Right kidney (tissue), 1 donor: ENCODE measurements around the gene AQP6.

Experiments used
- DNase-seq: peaks from one replicate; pipeline ENCODE4 v3.0.0-alpha.2; 2016

AQP6 gene

DNA sequence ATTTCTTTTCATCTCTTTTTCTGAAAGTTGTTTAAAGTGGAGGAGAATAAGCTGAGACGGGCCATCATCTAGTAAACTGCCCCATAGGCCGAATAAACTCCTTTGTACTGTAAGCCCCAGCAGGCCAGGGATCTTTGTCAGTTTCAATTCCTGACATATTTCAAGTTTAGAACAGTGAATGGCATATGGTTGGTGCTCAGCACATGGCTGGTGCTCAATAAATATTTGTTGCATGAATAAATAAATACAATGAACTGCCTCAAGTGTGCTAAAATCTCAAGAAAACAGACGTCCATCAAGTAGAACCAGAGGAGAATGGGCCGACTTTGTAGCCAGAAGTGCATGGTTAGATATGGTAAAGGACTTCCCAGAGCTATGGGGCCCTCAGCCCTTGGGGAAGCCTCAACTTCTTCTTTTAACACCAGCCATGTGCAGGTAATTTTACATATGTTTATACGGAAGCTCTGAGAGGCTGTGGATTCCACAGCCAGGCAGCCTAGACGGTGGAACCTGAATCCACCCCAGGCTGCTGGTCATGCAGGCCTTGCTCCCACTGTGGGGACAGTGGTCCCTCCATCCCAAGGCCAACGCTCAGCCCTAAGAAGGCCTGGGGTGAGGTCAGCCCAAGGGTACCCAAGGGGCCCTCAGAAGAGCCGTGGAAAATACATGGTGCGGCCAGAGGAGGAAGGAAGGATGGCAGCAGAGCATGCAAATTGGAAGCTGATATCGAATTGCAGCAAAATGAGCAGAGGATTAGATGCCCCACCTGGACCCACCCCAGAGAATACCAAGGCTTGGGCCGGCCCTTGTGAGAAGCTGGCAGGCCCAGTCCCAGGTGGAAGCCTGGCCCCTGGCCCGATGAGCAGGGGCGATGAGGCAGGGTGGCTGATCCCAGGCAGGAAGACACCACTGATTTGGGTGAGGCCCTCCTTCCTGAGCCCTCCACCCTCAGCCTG, 30.9 kb upstream of the AQP6 start:
- DNase-seq, result no peak

DNA sequence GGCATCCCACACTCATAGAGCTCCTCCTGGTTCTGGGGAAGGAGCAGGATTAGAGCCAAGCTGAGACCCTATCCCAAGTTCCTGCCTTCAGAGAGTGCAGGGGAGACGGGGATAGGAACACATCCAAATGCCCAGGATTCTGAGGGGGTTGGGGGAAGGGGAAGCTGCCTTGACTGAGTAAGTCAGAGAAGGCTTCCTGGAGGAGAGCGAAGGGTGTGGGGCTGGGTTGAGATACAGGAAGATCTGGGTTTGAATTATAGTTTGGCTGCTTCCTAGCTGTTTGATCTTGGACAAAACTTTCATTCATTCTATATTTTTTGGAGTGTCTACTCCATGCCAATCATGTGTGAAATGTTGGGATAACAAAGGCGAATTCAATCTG, 30.2 kb upstream of the AQP6 start:
- DNase-seq, result no peak

DNA sequence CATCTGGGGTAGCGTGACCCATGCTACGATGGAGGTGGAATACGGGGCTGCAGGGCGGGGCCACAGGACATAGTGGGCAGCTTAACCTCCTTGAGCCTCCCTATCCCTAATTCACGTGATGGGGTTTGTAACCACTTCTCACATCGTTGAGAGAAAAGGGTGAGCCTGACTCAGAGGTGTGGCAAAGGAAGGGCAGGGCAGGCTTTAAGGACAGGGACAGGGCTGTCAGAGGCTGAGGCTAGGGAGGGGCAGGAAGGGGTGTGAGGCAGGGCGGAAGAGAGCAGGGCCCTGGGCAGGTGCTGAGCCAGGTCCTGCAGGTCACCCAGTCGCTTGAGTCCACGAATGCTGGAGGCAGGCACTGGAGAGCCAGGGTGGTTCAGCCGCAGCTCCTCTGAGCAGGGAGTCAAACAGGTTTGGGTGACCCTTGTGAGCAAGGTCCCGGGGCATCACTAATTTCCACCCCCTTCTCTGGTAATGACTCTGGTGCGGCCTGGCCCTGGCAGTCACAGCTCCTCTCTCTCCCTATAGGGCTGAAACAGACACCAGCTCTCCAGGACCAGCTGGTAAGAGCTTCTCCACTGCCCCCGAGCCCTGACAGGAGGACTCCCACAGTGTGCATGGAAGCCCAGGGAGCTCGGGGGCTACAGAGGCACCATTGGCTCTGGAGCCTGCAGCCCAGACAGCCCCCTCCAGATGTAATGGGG, 29.7 kb upstream of the AQP6 start:
- no peak for DNase-seq

DNA sequence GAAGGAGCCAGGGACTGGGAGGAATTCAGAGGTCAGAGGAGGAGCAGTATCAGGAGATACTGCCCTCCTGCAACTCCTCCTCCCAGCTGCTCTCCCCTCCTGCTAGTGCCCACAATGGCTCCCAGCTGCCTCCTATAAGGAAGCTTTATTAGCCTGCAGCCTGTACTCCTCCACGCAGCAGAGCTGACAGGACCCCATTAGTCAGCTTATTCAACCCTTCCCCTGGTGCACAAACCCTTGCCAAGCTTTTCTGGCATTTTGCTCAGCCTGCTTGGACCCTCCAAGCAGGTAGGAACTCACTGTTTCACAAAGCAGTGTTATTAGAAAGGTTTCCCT, 29.2 kb upstream of the AQP6 start:
- no peak for DNase-seq

DNA sequence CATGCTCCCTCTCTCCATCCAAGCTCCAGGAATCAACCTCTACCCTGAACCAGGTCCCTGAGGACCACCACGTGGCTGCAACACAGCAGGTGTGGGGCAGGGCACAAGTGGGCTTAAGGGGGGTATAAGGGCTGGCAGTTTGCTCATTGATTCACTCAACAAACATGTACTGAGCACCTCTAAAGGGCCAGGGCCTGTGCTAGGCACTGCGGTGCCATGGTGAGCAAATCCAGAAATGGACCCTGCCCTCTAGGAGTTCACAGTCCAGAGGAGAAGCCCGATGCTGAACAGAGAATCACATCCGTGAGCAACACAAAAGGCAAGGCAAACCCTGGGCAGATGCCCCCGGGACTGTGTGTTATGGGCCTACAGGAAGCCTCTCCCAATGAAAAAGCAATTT, 28.7 kb upstream of the AQP6 start:
- DNase-seq, result no peak

DNA sequence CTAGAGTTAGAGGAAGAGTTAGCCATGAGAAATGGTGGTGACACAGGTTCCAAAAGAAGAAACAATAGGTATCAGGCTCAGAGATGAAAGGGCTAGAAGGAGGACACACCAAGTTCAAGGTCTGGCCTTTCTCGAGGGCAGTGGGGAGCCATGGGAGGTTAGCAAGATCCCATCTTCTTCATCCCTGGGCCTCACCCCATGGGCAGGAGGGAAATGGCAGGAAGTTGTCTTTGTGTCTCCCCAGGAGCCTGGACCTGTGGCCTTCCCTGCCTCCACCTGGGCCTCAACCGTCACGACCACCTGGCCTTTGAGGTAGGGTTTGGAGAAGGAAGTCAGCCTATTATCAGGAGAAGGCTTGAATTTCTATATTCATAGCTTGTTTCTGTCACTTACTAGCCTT, 28.0 kb upstream of the AQP6 start:
- DNase-seq, result no peak

DNA sequence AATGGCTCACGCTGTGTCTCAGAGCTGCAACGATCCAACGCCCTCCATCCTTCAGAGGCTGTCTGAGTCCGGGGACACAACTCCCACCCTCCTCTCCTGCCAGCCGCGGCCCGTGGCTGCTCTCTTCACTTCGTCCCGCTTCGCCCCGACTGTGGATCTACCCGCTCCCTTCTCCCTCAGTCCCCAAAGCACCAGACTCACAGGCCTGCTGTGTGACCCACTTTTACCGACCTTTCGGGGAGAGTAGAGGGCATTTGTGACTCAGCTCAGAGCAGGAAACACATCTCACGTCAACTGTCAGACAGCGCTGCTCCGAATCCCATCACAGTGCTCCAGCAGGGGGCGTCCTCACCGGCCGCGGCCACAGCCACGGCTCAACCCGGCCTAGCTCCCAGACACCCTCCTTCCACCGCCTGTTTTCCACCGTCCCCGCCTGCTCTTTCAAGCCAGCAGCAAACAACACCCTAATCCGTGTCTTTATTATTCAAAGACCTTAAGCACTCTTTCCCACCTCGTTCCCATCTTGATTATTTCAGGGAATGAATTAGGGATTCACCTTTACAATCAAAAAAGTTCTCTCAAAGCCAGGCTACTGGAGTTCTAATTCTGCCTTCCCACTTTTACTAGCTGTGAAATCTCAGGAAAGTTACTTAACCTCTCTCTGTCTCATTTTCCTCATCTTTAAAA, 27.2 kb upstream of the AQP6 start:
- DNase-seq, result peak; percentile 85

DNA sequence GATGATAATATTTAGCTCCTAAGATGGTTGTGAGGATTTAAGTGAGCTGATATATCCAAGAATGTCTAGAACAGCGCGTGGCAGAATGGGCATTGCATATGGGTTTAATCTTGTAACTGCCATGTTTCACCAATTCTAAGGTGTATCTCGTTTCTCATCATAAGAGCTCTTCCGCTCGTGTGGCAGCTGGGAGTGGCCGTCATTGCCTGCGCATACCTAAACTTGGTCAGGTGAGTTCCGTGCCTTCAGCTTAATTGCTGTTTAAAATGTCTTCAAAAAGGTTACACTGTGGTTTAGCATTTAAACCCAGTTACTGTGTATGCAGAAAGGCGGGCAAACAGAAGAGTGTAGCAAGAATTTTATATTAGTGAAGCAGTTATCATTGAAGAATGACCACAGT, 26.7 kb upstream of the AQP6 start:
- DNase-seq, result no peak

DNA sequence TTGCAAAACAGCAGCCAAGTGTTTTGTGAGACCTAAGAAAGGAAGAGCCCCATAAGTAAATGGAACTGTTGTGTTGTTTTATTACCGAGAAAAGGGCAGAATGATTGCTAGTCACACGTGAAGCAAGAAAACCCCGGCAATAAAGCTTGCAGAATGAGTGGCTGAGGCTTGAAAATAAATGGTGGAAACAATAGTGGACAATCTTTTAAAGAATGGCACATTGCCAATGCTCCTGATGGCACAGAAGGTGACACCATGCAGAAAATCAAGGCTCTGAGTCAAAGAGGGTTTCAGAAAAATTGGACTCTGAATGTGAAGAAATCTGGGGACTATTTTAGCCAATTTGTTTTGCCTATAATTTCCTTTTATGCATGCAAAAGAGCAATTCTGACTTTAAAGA, 26.2 kb upstream of the AQP6 start:
- DNase-seq, result no peak

DNA sequence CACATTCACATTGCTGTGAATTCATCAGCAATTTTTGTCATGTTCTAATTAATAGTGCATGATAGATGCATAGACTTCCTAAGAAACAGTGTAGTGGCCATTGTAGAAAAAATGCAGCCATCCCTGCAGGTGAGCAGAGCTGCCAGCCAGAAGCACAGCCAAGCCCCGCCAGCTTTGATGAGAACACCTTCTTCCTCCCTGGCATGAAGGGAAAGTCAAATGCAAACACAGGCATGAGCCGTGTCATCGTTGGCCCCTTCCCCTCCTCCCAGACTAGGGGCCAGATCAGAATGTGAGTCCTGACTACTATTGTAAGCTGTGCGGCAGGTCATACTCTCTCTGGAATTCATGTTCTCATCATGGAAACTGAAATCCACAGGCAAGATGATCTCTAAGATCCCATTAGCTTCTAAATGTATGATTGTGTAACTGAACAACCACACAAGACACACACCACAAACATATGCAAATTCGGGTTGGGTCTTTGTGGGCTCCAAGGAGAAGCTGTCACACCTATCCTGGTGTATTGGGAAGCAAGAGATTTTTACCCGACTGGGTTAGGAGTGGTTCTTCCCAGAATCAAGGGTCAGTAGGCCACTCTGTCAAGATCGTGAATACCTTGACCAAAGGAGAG, 25.0 kb upstream of the AQP6 start:
- DNase-seq, result no peak

DNA sequence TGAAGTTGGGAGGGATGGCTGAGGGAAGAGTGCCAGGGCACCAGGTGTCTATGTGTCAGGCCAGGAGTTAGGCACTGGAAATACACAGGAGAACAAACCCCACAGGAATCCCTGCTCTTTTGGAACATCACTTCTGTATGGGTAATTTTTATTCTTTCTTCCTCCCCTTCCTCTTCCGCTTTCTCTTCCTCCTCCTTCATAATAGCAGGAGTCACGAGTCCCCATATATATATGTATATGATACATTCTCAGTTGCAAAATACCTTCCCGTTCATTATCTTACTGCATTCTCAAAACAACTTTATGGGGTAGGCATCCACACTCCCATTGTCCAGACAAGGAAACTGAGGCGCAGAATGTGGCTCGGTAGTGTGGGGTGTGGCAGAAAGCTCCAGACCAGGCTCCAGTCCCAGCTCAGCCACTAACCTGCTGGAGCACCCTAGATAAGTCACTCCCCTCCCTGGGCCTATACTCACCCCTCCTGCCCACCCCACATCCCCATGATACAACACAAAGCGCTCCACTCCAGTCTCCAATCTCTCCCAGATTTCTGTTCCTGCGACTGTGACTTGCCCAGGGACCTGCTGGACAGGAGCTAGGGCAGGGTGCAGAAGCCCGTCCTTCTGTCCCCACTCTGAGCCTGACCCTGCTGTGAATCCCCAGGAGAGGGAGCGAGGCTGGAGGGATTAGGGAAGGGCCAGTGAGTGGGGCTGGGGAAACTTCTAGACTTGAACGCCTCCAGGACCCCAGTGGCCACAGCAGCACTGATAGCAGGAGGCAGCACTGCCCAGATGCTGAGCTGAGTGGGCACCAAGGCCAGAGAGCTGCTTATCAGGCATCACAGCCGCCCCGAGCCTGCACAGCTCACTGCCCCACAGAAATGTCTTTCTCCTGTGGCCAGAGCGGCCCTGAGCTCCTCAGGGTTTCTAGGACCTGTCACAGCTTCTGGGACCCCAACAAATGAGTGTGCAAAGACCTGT, 23.6 kb upstream of the AQP6 start:
- DNase-seq, result no peak

DNA sequence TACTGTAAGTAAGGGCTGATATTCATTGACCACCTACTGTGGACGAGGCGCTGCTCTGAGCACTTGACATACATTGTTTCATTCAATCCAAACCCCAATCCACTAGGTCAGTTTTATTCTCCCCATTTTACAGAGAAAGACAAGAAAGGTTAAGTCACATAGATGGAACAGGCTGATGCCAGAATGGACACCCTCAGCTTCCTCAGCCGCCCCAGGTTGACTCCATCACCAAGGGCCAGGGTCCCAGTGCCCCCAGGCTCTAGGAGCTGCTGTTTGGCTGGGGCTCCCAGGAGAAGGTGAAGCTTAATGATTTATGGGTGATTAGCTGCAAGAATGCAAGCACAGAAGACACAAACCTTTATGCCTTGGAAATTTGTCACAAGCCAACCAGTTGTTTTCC, 22.9 kb upstream of the AQP6 start:
- no peak for DNase-seq

DNA sequence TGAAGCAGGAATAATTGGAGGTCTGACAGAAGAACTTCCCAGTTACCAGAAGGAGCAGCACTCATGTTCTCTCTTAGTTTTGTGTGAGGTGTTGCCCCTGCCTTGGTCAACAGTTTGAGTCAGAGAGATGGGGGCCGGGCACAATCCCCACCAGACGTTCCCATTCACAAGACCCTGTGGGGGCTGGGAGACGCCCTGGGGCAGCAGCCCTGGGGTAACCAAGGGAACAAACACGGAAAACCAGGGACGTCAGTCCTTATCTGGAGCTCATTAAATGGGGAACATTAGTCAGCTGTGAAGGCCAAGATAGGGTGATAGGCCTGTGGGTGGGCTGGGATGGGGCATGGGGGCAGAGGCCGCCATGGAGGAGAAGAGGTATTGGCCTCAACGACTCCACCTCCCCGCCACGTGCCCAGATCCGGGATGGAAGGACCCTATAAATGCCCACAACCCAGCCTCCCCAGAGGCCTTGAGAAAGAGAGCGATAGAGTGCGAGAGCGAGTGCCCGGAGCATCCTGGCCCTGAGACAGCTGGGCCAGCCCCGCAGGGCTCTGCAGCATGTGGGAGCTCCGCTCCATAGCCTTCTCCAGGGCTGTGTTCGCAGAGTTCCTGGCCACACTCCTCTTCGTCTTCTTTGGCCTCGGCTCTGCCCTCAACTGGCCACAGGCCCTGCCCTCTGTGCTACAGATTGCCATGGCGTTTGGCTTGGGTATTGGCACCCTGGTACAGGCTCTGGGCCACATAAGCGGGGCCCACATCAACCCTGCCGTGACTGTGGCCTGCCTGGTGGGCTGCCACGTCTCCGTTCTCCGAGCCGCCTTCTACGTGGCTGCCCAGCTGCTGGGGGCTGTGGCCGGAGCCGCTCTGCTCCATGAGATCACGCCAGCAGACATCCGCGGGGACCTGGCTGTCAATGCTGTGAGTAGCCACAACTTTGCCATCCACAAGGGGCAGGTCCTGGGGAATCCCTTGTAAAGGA, 22.2 kb upstream of the AQP6 start, which contains the start of gene AQP2:
TSS of gene AQP2 (plus strand) at position 465 of the 979 bp plus-strand sequence. CDS start at position 559, 94 bp downstream.
- DNase-seq, result no peak

DNA sequence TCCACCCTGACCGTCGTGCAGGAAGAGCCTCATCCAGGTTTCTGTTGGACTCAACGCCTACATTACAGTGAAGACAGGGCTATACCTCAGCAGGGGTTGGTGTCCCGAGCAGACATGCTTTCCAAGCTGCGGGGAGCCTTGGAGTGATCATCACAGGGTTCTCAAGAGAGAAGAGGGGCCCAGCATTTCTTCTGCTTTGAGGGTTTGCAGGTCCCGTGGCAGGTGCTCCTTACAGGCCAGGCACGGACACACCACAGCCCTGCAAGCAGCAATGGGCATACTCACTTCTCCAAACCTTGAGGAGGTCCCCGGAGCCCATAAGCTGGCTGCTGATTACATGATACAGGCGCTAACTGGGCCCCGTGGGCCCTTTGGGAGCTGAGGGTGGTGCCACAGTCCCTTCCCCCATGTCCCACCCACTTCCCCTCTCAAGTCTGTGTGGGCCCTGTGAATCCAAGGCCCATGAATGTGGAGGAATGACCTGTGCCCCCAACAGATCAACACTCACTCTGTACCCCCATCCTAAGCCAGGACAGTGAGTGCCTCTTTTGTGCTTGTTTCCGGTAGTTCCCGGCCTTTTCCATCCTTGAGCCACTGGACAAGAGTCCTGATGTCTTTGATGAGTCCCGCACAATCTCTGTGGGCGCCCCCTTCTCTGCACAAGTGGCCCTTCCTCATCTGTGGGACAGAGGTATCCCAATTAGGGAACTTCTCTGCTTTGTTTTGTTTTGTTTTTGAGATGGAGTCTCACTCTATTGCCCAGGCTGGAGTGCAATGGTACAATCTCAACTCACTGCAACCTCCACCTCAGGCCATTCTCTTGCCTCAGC, 21.1 kb upstream of the AQP6 start:
- no peak for DNase-seq

DNA sequence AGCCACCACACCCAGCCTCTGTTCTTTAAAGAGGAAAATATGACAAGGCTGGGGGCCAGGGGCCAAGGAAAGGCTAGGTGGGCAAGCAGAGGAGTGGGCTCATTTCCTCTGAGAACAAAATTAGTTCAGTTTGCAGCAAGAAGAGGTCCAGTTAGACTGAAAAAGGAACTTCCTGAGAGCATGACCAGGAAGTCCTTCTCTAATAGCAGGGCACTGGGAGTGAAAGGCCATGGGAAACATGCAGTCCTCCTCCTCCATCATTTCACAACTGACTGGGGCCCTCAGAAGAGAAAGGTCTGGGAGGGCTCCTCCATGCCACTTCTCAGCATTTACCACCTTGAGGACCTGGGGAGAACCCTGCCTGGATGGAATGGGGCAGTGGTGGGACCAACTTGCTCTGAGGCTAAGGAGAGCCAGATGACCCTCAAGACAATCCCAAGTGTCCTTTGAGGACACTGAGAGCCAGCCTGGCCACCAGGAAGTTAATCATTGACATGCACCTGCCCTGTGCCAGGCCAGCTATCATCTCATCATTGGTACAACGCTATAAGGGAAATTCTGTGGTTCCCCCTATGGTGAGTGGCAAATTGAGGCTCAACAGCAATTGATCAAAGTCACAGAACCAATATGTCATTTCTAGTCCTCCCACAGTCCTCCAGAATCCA, 20.2 kb upstream of the AQP6 start:
- no peak for DNase-seq

DNA sequence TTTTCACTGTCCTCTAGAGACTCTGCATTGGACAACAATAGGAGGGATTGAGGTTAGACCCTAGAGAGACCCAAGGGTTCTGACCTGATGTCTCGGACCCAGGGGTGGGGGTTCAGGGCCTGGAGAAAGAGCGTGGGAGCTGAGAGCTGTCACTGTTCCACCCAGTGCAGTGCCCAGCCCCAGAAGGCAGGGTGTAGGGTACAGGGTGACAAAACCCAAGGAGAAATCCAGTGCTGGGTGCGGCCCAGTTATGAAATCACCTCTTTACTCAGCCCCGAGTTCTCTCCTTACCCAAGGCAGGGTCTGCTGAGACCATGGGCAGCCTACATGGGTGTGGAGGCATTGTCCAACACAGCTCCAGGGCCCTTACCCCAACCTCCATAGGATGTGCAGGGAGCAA, 19.6 kb upstream of the AQP6 start:
- DNase-seq, result no peak

DNA sequence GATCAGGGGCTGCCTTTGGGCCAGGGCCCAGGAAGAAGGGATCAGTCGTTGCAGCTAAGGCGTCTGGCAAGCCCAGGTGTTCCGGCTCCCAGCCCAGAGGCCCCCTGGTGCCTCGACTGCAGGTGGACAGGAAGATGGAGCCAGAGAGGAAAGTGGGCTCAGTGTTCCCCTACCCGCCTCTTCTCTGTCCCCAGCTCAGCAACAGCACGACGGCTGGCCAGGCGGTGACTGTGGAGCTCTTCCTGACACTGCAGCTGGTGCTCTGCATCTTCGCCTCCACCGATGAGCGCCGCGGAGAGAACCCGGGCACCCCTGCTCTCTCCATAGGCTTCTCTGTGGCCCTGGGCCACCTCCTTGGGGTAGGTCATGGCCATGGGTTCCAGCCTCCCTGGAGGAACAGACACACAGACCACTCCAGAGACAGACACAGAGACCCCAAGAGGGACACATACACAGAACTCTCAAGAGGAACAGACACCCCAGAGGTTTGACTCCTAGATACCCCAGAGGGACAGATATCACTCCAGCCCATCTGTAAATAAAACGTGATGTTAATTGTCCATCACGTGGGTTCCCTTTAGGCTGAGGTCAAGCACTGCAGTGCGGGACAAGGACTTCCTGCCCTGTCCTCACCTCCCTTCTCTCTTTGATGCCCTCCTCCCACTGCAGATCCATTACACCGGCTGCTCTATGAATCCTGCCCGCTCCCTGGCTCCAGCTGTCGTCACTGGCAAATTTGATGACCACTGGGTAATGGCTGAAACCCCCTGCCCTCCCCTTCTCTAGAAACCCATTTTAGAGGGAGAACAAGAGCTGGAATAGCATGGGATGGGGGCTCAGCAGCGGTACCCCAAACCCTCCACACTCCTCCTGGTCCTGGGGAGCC, 18.5 kb upstream of the AQP6 start:
- DNase-seq, result no peak
